COLO668 (cell line): ENCODE measurements around the gene TMEM132C.

Source experiments
- DNase-seq: peaks from one replicate; lab custom pipeline; 2025; ENCODE audit not compliant: unreplicated experiment; lab: John Stamatoyannopoulos, UW

Gene TMEM132C

DNA sequence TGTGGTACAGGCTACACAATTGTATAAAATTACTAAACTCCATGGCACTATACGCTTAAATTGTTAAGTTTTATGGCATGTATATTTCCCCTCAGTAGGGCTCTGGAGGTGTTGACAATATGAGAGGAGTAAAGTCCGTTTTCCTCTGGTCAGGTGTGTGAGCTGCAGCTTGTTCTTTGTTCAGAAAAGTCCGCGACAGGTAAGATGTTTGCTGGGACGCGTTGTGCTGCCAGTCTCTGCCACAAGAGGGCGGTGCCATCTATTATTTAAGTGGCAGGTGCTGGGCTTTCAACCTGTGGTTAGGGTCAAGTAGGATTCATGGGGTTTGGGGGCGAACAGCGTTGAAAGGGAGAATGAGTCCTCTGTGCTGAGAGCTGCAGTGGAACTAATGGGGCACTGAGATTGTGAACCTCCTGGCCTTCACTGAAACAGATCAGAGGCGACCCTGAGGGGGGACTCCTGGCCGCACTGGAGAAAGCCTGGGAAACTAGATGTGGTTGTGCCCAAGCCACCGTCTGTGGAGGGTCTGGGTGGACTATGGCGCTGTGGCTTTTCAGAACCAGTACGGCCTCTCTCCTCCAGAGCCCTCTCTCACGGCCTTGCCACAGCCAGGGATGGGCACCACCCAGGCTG, 377.8 kb downstream of the TMEM132C start:
- peak; percentile 52 for DNase-seq

DNA sequence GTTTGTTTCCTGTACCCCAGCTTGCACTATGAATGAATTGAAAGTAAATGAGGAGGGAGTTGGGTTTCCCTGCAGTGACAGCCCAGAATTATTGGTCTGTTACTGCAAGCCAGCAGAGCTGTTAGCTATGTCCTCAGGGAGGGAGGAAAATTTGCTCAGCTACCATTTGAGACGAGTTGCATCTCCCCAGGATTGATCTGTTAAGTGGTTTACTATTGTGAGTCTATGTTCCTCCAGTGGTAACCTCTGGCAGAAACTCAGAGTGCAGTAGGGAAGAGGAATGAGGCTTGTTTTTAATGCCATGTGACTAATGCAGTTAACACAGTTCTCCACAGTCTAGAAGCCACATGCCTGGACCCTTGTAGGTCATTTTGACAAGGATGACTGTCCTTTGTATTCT, 382.9 kb downstream of the TMEM132C start:
- no peak for DNase-seq

GRCh38 chr12:128652136-128652751, 385.3 kb downstream of the TMEM132C start:
- DNase-seq: no peak

DNA sequence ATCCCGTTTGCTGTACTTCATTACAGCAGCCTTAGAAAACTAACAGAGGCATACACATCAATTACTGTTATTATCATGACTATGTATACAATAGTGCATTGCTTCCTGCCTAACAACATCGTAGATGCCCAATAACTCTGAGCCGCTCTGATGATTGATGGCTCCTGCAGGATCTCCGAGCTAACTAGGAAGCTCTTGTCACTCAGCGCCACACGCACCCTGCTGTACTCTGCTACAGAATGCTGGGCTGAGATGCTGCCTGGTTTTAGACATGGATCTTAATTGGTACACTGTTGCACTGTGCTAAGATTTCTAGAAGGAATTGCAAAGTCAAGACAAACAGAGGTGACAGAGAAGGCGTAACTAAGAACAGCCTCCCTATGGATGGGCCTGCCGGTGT, 387.5 kb downstream of the TMEM132C start:
- no peak for DNase-seq

DNA sequence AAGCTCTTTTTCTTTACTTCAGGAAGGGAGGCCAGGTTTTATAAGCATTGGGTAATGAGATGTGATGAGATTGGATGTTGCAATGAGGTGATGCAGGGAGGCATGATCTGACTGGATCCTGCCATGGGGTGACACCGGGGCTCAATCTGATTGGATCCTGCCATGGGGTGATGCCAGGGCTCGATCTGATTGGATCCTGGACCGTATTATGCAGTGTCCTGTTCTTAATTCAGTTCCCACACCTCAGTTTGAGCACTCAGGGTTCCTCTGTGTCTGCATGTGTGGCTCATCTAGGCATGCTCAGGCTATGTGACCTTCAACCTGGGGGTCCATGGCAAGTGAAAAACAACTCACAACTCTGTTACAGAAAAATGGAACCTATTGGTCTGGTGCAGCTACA, 390.4 kb downstream of the TMEM132C start:
- DNase-seq: no peak

- DNase-seq: no peak
Observed at GRCh38 chr12:128660532-128661225, 393.7 kb downstream of the TMEM132C start.

DNA sequence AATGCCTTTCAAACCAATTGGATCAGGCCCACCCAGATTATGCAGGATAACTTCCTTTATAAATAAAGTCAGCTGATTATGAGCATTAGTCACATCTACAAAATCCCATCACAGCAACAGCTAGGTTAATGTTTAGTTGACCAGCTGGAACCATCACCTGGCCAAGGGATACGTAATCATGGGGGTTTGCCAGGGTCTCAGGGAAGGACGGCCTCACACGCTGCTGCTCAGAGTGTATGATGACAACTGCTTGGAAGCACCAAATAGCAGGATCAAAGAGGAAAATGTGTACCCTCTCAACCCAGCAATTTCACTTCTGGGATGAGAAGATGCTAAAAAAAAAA, 394.2 kb downstream of the TMEM132C start:
- DNase-seq: peak; percentile 61

DNA sequence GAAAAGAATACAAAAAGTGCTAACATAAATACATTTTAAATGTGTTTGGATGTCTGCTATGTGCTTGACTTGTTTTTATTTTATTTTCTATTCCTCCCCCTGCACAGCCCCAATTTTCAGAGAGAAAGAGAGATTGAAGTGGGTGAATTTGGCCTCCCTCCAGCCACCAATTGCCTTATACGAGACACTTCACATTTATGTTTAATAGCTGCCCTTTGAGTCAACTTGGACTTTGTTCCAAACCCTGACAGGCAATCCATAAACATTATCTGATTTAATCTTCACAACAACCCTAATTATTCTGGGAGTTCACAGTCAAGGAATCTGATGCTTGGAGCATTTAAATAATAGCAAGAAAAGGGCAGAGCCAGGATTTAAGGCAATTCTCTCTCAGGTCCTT, 395.1 kb downstream of the TMEM132C start:
- peak; percentile 46 for DNase-seq

DNA sequence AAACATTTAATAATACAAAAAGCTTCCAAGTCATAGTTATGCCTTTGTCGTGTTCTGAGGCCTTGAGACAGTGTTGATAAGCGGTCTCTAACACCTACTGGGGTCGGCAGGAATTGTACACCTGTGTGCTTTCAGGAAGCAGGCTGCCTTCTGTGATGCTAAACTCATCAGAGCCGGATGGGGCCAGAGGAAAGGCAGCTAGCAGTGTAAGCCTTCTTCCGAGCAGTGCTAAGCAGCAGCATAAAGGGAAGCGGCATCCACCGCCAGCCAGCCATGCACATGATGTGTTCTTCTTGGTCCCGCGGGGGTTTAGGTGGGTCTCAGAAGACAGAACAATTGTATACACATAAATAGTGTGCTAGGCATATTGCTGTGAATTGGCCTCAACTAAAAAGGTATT, 397.5 kb downstream of the TMEM132C start:
- no peak for DNase-seq

GRCh38 chr12:128667193-128667592, 400.2 kb downstream of the TMEM132C start:
- no peak for DNase-seq

- DNase-seq: no peak
Observed at GRCh38 chr12:128671528-128672042, 404.6 kb downstream of the TMEM132C start.

GRCh38 chr12:128672428-128672827, 405.5 kb downstream of the TMEM132C start:
- DNase-seq: no peak

GRCh38 chr12:128672893-128673292, 405.9 kb downstream of the TMEM132C start:
- DNase-seq: no peak

GRCh38 chr12:128675576-128675975, 408.6 kb downstream of the TMEM132C start:
- DNase-seq: no peak

GRCh38 chr12:128680555-128680954, 413.6 kb downstream of the TMEM132C start:
- DNase-seq: no peak

DNA sequence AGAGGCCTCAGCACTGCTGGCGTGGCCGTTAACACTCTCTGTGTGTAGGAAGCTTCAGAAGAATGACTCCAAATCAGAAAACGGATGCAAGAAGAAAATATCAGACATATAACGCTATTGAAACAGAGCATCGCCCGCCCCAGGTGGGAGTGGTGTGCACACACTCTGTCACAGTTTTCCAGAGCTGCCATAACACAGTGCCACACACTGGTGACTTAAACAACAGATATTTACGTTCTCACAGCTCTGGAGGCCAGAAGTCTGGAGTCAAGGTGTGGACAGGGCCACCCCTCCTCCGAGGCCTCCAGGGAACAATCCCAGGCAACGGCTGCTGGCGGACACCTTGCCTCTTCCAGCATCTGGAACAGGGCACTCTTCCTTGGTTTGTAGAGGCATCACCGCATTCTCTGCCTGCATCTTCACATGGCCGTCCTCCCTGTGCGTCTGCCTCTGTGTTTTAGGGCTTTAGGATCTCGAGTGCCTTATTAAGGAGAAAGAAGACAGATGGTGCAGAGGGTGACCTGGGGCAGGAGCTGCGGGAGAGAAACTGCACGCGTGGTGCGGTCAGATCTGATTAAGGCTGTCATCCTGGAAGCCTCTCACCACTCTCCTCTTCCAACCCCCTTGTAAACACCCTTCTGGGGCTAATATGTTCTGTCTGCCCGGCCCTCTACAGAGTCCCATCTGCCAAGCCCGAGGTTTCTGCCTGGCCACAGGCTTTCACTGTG, 415.7 kb downstream of the TMEM132C start:
- DNase-seq: no peak

DNA sequence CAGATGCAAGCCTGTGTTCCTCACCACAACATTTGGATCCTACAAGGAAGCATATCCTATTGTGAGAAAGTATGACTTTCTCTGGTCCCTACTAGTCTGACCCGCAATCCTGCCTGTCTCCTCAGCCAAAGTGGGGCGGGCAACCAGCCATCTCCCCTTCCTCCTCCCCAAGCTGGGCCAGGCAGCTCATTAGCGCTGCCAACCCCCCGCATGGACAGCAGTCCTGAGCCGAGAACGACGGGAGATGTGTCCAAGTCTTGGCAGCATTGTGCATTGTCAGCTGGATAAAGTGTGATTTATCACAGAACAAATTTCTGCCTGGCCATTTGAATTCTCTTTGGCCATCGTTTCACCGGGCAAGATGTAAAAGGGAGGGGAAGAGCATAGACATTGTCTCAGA, 417.4 kb downstream of the TMEM132C start:
- DNase-seq: no peak

DNA sequence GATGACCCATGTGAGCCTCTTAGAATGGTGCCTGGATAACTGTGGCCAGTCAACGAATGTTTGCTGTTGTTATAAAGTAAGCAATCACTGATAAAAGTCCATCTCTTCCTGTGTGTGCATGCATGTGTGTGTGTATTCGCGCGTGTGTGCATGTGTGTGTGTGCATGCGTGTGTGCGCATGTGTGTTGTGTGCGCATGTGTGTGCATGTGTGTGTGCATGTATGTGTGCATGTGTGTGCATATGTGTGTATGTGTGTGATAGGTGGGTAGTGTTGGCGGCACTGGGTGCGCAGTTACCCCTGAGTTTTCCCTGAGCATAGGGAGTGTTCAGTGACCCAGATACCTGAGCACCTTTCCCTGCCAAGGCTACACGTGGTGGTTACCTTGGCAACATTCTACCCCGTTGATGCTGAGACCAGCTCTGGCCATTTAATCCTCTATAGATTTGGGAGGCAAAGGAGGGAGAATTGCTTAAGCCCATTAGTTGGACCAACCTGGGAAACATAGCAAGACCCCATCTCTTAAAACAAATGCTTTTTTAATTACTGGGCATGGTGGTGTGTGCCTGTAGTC, 419.0 kb downstream of the TMEM132C start:
- no peak for DNase-seq

DNA sequence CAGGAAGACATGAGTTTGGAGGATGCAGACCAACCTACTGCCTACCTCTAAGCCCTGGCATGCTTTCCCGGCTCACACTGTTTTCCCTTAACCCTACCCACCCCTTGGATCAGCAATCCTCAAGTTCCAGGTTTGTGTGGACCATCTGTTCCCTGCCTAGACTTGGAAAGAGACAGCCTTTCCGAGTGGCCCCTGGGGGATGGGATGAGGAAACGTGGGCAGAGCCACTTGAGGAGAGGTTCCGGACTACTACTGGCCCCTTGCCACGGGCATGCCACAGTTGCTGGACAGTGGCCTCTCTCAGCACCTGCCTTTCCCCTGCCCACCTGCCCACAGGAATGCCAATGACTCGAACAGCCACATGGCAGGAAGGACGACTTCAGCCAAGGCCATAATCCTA, 420.9 kb downstream of the TMEM132C start:
- no peak for DNase-seq

- DNase-seq: peak; percentile 9
Observed at GRCh38 chr12:128690641-128691040, 423.7 kb downstream of the TMEM132C start.

- DNase-seq: no peak
Observed at GRCh38 chr12:128693115-128693514, 426.1 kb downstream of the TMEM132C start.
